RPMI8226 (cell line): Measurements from ENCODE around the gene EOGT.
A peak's percentile ranks its signal among the peaks of the same experiment; 100 is the strongest.

Source experiments
- DNase-seq: peaks from one replicate; pipeline ENCODE4 v3.0.0-alpha.2; 2015

EOGT gene

GRCh38 chr3:69013253-69014021 lies at the start of gene EOGT:
Gene EOGT (minus strand): TSS chr3:69013684. CDS start chr3:69009846, 3,838 bp downstream.
- peak; percentile 89 for DNase-seq

GRCh38 chr3:69059688-69060087 lies 46.2 kb upstream of the EOGT start:
- DNase-seq: no peak

- no peak for DNase-seq
These were observed 45.4 kb upstream of the EOGT start for GRCh38 chr3:69058947-69059224.

- no peak for DNase-seq
These were observed 44.9 kb upstream of the EOGT start for GRCh38 chr3:69058180-69058946.

GRCh38 chr3:69052472-69052898 lies 39.0 kb upstream of the EOGT start:
- DNase-seq: no peak

GRCh38 chr3:69051756-69052471 lies 38.4 kb upstream of the EOGT start, which contains the start of gene TMF1:
Gene TMF1 (minus strand): TSS chr3:69052333. CDS start chr3:69052086, 247 bp downstream.
- peak; percentile 99 for DNase-seq

GRCh38 chr3:69048990-69049389 lies 35.5 kb upstream of the EOGT start:
- no peak for DNase-seq

- DNase-seq: no peak
These were observed 31.1 kb upstream of the EOGT start for GRCh38 chr3:69044608-69045007.

GRCh38 chr3:69033470-69033869 lies 20.0 kb upstream of the EOGT start:
- DNase-seq: no peak

- DNase-seq: no peak
These were observed 19.3 kb upstream of the EOGT start for GRCh38 chr3:69032737-69033136.

- DNase-seq: no peak
These were observed 18.7 kb upstream of the EOGT start for GRCh38 chr3:69032142-69032541.

- DNase-seq: no peak
These were observed 18.2 kb upstream of the EOGT start for GRCh38 chr3:69031635-69032034.

- no peak for DNase-seq
These were observed 7.4 kb upstream of the EOGT start for GRCh38 chr3:69020857-69021256.

- DNase-seq: no peak
These were observed 6.9 kb upstream of the EOGT start for GRCh38 chr3:69020424-69020823.

- no peak for DNase-seq
These were observed 3.4 kb upstream of the EOGT start for GRCh38 chr3:69016901-69017300.

- no peak for DNase-seq
These were observed 2.6 kb upstream of the EOGT start for GRCh38 chr3:69016102-69016501.

GRCh38 chr3:69014022-69014580 lies 617 bp upstream of the EOGT start:
- DNase-seq: no peak

- peak; percentile 62 for DNase-seq
These were observed 658 bp downstream of the EOGT start for GRCh38 chr3:69012800-69013252.

- DNase-seq: no peak
These were observed 1.2 kb downstream of the EOGT start for GRCh38 chr3:69012100-69012799.

GRCh38 chr3:69011096-69011730 lies 2.3 kb downstream of the EOGT start:
- no peak for DNase-seq

- no peak for DNase-seq
These were observed 3.7 kb downstream of the EOGT start for GRCh38 chr3:69009559-69010410.
